Stomach (tissue), 4 donors: ENCODE results near the gene RPL41.

Source experiments
- CTCF ChIP-seq, 7 experiments: fragments of 450-650 bp in 4 of 7; fragments of 200-600 bp in 3 of 7; sonication (generic) in 3 of 7; IDR thresholded peaks; one replicate each; pipeline ENCODE4 v1.5.1; 2016 to 2019; ENCODE audit warnings: antibody characterized with exemption in 7 of 7, control low read depth in 2 of 7, mild to moderate bottlenecking in 1 of 7
- POLR2A ChIP-seq, 4 donors: fragments of 450-650 bp; IDR thresholded peaks; one replicate each; pipeline ENCODE4 v1.6.1; 2016; ENCODE audit warnings: antibody characterized with exemption in 4 of 4, control low read depth in 2 of 4, mild to moderate bottlenecking in 1 of 4, moderate library complexity in 1 of 4

- no peak for TF ChIP-seq POLR2A (IDR thresholded peaks at IDR 0.05)
- no peak for TF ChIP-seq CTCF (IDR thresholded peaks at IDR 0.05)
Measured at GRCh38 chr12:56099787-56100186, 16.6 kb upstream of the RPL41 start.
